HL-60/S4 treated with retinoic acid at 250 ng/mL for 4 days and 3 days (cell line): ENCODE results near the gene PRODH2.
"Not testable (repeated sequence)": the region's sequence is repeated elsewhere in the genome, so short reads cannot be mapped to it uniquely, and the experiment has no call there.

ENCODE experiments used
- in situ Hi-C: fragments of 300-500 bp; cut with MboI; formaldehyde crosslinking; loops from 2 replicates; pipeline ENCODE4 v1.7.0; 2022; ENCODE audit warnings: low sequenced_read_pairs

Gene PRODH2

GRCh38 chr19:35797663-35798062, 15.0 kb downstream of the PRODH2 start:
- in situ Hi-C loops: no loop called here

- in situ Hi-C loops: no loop called here
Measured at GRCh38 chr19:35796645-35797542, 15.8 kb downstream of the PRODH2 start.

- in situ Hi-C loops: not testable (repeated sequence)
Measured at GRCh38 chr19:35795564-35795963, 17.1 kb downstream of the PRODH2 start.

GRCh38 chr19:35793381-35794165, 19.1 kb downstream of the PRODH2 start:
- in situ Hi-C loops: no loop called here

GRCh38 chr19:35792888-35793287, 19.8 kb downstream of the PRODH2 start:
- in situ Hi-C loops: no loop called here

- in situ Hi-C loops: no loop called here
Measured at GRCh38 chr19:35792312-35792711, 20.3 kb downstream of the PRODH2 start.

- in situ Hi-C loops: no loop called here
Measured at GRCh38 chr19:35791814-35792279, 20.8 kb downstream of the PRODH2 start.

GRCh38 chr19:35790981-35791813, 21.4 kb downstream of the PRODH2 start:
- in situ Hi-C loops: no loop called here

GRCh38 chr19:35789978-35790944, 22.4 kb downstream of the PRODH2 start:
- in situ Hi-C loops: no loop called here

- in situ Hi-C loops: no loop called here
Measured at GRCh38 chr19:35789195-35789977, 23.3 kb downstream of the PRODH2 start.

- in situ Hi-C loops: no loop called here
Measured at GRCh38 chr19:35788205-35788960, 24.3 kb downstream of the PRODH2 start.

- in situ Hi-C loops: no loop called here
Measured at GRCh38 chr19:35787227-35787799, 25.3 kb downstream of the PRODH2 start.

- in situ Hi-C loops: no loop called here
Measured at GRCh38 chr19:35786299-35787160, 26.1 kb downstream of the PRODH2 start.

- in situ Hi-C loops: no loop called here
Measured at GRCh38 chr19:35785339-35785627, 27.4 kb downstream of the PRODH2 start.

GRCh38 chr19:35784503-35785338, 27.9 kb downstream of the PRODH2 start:
- in situ Hi-C loops: no loop called here
